SIG-M5 (cell line): ENCODE data around the gene CLCN6.

ENCODE experiments used
- DNase-seq: peaks from one replicate; lab custom pipeline; 2025; lab: John Stamatoyannopoulos, UW

The CLCN6 gene

DNA sequence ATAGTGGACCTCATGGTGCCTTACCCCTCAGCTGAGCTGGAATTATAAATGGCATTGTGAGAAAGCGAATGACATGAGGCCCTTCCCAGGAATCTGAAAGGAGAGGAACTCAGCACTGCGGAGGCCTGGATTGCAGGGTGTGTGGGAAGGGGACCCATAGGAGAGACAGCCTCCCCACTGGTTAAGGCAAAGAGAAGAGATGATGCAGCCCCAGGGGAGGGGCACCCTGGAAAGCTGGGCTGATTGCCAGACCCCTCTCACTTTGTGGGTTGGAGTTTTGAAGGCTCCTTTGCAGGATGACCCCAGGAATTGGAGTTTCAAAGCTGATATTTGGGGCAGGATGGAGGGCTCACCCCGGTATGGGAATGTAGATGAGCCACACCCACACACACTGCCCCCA, 50.7 kb downstream of the CLCN6 start:
- DNase-seq, result no peak

- no peak for DNase-seq
Measured at GRCh38 chr1:11857164-11857851, 51.3 kb downstream of the CLCN6 start.

DNA sequence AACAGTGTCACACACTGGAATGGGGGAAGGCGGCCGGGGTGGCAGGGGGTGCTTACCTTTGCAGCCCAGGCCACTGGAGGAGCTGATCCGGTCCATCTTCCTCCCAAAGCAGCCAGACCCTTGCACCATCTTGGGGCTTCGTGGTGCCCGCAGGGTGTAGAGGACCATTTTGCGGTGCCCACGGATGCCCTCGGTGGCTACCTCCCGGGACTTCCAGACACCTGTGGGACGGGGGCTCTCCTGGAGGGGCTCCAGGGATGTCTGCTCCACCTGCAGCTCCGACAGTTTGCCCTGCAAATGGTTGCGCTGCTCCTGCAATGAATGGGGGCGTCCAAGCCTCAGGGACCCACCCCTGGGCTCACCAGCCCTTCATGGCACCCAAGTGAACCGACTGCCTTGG, 52.2 kb downstream of the CLCN6 start:
- DNase-seq, result no peak

- no peak for DNase-seq
Measured at GRCh38 chr1:11858613-11858967, 52.6 kb downstream of the CLCN6 start, which contains the start of gene NPPB. Gene NPPB, minus strand, starts transcription at chr1:11858945. Its CDS starts 112 bp downstream, at chr1:11858833.

DNA sequence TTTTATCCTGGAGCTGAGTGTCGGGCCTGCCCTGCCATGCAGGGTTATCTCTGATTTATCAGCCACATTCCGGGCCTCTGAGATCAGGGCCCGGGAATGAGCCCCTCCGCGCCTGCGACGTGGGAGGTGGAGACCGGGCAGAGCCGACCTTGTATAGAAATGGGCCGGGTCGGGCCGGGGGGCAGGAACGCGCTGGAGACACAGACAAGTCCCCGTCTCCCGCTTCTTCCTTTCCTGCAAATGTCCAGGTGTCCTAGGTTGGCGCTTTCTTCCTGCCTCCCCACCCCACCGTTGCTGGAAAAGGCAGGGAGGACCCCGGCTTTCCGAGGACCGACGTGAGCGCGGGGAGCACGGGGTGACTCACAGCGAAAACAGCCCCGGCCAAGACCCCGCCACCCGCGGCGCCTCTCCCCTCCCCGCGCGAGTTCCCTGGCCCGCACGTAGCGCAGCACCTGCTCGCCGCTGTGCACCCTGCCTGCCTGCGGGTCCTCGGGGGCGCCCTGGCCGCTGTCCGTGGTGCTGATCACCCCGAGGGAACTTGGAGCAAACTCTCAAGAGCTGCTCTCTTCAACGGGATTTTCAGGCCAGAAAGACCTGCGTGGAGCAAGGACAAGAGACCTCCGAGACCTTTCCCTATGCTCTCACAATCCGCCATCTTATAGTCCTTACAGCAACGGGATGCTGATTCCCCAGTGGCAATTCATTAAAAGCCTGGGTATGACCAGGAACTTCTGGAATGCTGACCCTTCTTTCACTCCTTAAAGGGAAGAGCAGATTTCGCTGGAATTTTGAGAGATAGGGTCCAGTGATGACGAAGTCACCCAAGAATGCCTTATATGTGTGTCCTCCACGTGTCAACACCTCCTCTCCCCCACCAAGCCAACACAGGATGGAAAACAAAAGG, 53.2 kb downstream of the CLCN6 start:
- no peak for DNase-seq

DNA sequence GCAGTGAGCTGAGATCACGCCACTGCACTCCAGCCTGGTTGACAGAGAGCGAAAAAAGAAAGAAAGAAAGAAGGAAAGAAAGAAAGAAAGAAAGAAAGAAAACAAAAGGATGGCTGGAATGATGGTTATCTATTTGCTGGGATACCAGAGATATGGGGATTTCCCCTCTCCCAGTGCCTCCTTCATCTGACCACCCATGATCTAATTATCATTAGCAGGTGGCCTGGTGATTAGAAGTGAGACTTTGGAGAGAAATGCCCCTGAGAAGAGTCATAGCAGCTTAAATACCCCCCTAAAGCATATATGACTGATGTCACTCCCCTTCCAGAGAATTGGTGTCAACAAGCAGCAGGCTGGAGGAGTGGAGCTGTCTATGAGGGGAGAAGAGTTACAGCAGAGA, 54.1 kb downstream of the CLCN6 start:
- no peak for DNase-seq

DNA sequence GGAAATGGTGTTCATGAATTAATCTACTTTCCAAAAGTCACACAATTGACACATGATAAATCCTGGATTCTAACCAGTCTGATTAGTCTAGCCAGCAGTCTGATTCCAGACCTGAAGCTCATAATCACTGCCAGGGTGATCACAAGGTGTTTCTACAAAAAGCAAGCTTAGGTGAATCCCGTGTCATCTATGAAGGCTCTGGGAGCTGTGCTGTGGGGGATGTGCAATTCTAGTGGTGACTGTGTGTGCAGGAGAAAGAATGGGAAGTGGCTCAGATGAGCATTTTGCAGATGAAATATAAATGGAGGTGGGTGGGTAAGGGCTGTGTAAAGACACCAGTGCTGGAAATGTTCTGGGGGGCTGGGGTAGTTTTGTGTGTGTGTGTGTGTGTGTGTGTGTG, 54.6 kb downstream of the CLCN6 start:
- no peak for DNase-seq

DNA sequence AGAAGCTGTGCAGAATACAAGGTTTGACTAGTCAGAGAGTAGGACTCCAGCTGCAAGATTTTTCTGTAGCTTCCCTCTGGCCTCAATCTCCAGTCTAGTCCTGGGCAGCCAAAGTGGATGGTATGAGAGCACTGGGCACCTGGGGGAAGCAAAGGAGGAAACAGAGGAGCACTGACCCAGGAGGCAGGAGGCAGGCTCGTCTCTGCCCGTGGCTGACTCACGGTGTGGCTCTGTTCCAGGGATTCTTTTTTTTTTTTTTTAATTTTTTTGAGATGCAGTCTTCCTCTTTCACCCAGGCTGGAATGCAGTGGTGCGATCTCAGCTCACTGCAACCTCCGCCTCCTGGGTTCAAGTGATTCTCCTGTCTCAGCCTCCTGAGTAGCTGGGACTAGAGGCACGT, 56.9 kb downstream of the CLCN6 start:
- DNase-seq, result no peak

GRCh38 chr1:11868331-11868980, 62.5 kb downstream of the CLCN6 start:
- no peak for DNase-seq

DNA sequence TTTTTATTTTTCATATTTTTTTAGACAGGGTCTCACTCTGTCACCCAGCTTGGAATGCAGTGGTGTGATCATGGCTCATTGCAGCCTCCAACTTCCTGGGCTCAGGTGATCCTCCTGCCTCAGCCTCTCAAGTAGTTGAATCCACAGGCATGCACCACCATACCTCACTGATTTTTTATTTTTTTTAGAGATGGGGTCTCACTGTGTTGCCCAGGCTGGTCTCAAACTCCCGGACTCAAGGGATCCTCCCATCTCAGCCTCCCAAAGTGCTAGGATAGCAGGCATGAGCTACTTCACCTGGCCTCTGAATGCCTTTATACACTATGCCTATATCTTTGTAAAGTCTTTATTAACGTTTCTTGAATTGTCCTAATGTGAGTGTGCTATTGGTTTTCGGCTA, 63.1 kb downstream of the CLCN6 start:
- no peak for DNase-seq

DNA sequence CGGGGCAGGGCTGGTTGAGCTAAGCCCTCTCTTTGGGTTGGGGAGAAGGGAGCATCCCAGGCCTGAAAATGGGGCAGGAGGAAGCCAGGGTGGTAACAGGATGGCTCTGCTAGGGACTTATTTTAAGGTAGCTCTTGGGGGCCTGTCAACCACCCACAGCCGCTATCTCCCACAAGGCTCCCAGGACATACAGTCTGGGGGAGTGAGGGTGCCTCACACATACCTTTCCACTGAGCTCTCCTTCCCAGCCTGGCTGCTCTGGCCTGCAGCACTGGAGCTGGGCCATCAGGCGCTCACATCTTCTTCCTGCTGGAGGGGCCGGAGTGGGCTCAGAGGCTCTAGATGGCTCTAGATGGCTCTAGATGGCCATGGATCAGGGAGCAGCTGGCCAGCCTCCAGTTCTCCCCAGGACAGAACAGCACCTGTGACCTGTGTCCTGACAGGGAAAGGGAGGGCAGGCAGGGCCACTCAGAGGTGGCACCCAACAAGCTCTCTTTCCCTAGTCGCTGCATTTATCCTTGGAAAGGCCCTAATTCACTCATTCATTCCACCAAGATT, 63.7 kb downstream of the CLCN6 start:
- DNase-seq, result no peak

- no peak for DNase-seq
Measured at GRCh38 chr1:11872545-11872944, 66.6 kb downstream of the CLCN6 start.

- no peak for DNase-seq
Measured at GRCh38 chr1:11873395-11874257, 67.6 kb downstream of the CLCN6 start.

- no peak for DNase-seq
Measured at GRCh38 chr1:11874258-11874562, 68.2 kb downstream of the CLCN6 start.

DNA sequence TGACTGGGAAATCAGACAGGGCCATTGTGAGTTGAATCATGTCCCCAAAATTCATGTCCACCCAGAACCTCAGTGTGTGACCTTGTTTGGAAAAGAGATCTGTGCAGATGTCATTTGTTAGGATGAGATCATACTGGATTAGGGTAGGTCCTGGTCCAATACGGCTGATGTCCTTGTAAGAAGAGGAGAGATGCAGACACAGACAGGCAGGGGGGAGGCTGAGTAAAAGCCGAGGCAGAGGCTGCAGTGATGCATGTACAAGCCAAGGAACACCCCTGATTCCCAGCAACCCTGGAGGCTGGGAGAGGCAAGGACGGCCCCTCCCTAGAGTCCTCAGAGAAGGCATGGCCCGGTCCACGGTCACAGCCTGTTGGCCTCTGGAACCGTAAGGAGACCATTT, 68.6 kb downstream of the CLCN6 start:
- no peak for DNase-seq

DNA sequence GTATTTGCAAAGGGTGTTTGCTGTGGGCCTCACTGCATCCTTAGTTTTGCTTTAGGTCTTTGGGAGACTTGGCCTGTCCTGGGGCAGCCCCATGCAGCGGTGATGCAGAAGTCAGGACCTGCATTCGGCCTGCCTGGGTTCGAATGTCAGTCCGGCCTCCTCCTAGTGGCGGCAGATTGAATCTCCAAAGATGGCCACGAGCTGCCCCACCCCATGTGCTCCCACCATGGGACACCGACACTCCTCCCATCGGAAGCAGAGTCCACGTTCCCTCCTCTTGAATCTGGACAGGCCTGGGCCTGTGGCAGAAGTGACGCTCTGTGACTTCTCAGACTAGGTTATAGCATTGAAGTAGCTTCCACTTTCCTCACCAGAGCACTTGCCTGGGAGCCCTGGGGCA, 69.1 kb downstream of the CLCN6 start:
- no peak for DNase-seq

DNA sequence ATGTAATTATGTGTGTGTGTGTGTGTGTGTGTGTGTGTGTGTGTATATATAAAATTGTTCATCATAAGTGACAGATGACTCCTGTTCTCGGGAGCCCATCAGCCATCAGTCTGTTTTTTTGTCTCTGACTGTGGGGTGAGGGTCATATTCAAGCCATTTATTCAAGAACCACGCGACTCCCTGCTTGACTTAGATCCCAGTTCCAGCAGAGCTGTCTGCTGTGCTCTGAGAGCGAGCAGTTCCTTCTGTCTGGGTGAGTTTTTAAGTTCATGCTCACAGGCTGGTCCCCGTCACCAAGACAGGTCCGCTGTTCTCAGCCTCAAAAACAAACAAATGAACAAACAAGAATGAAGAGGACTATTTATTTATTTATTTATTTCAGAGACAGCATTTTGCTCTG, 71.1 kb downstream of the CLCN6 start:
- no peak for DNase-seq

DNA sequence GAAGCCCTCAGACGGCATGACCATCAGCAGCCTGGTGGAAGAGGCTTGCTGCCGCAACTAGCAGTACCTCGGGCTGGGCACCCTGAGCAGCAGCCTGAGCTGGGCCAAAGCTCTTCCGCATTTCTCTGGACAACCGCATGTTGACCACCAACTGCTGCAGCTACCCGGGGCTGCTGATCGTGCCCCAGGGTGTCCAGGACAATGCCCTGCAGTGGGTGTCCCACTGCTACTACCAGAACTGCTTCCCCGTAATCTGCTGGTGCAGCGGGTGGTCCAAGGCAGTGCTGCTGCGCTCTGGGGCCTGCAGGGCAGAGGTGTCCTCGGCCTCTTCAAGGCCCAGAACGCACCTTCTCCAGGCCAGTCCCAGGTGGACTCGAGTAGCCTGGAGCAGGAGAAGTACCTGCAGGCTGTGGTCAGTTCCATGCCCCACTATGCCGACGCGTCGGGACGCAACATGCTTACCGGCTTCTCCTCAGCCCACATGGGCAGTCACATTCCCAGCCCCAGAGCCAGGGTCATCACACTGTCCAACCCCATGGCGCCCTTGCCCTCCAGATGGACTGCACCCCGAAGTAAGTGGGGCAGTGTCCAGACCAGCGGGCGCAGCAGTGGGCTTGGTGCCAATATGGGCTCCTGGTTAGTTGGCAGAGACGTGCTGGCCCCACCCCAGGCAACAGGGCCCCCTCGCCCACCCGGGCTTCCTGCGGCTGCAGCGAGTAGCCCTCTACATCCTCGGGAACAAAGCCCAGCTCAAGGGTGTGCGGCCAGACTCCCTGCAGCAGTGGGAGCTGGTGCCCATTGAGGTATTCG, 72.3 kb downstream of the CLCN6 start:
- no peak for DNase-seq

DNA sequence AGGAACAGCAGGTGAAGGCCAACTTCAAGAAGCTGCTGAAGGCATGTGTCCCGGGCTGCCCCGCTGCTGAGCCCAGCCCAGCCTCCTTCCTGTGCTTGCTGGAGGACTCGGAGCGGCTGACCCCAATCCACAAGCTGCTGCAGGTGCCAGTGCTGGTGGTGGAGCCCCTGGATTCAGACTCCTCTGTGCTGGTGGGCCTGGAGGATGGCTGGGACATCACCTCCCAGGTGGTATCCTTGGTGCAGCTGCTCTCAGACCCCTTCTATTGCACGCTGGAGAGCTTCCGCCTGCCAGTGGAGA, 72.8 kb downstream of the CLCN6 start:
- DNase-seq, result no peak

GRCh38 chr1:11879311-11880180, 73.6 kb downstream of the CLCN6 start:
- no peak for DNase-seq
